OCI-LY7 (cell line): Measurements from ENCODE around the gene ZBP1. TPM values are rescaled to one million over a fixed set of nuclear protein-coding genes. Genes with fewer than 3 reads are reported as not detected.
A peak's percentile ranks its signal among the peaks of the same experiment; 100 is the strongest.

ENCODE experiments used
- BruUV-seq: library from RNA; stranded (reverse); fragments of 400-500 nt; replicated peaks from 2 replicates; lab custom pipeline; 2021; lab: Mats Ljungman, UMichigan
- CTCF ChIA-PET: fragments of 300-600 bp; sonication (Branson Sonifier 250); formaldehyde crosslinking; loops from one replicate; lab custom pipeline; 2022; ENCODE audit warnings: antibody characterized with exemption; ENCODE audit not compliant: unreplicated experiment; lab: Charles Lee
- POLR2A ChIA-PET: fragments of 300-600 bp; sonication (Branson Sonifier 250); formaldehyde crosslinking; loops from one replicate; lab custom pipeline; 2022; ENCODE audit warnings: antibody characterized with exemption; lab: Charles Lee
- DNase-seq: peaks from one replicate; pipeline ENCODE4 v3.0.0-alpha.2; 2015; ENCODE audit warnings: low spot score
- H2AFZ ChIP-seq: fragments of 200-600 bp; sonication (generic), shearing (Covaris generic); 2 replicates; pipeline ENCODE4 v1.6.1; 2014; ENCODE audit warnings: mild to moderate bottlenecking, antibody characterized with exemption, low read length, moderate library complexity
- H3K27ac ChIP-seq: fragments of 200-600 bp; sonication (generic); 2 replicates; pipeline ENCODE4 v1.5.1; 2014; ENCODE audit warnings: mixed run types, low read depth, mild to moderate bottlenecking, moderate library complexity, low read length, inconsistent platforms; ENCODE audit not compliant: poor library complexity, severe bottlenecking
- H3K36me3 ChIP-seq: fragments of 200-600 bp; sonication (generic); 2 replicates; pipeline ENCODE4 v1.6.1; 2014; ENCODE audit warnings: mild to moderate bottlenecking, antibody characterized with exemption, low read length, moderate library complexity, mixed read lengths; ENCODE audit not compliant: insufficient read depth
- H3K4me1 ChIP-seq: fragments of 200-600 bp; sonication (generic); 2 replicates; pipeline ENCODE4 v1.5.1; 2014; ENCODE audit warnings: mild to moderate bottlenecking, low read length; ENCODE audit not compliant: insufficient read depth, poor library complexity, severe bottlenecking
- H3K4me2 ChIP-seq: fragments of 200-600 bp; sonication (generic); 2 replicates; pipeline ENCODE4 v1.6.1; 2014; ENCODE audit warnings: mild to moderate bottlenecking, low read length
- H3K4me3 ChIP-seq: fragments of 200-600 bp; sonication (generic); 2 replicates; pipeline ENCODE4 v1.5.1; 2014; ENCODE audit warnings: mild to moderate bottlenecking, low read depth, low read length; ENCODE audit not compliant: poor library complexity, severe bottlenecking
- H3K79me2 ChIP-seq: fragments of 200-600 bp; sonication (generic); 2 replicates; pipeline ENCODE4 v1.6.1; 2016; ENCODE audit warnings: low read depth, mild to moderate bottlenecking, low read length, moderate library complexity, mixed read lengths; ENCODE audit not compliant: insufficient read depth
- H3K9me2 ChIP-seq: fragments of 200-600 bp; sonication (generic); 2 replicates; pipeline ENCODE4 v1.6.1; 2016; ENCODE audit warnings: mild to moderate bottlenecking, low read length, mixed read lengths; ENCODE audit not compliant: insufficient read depth
- H3K9me3 ChIP-seq: fragments of 200-600 bp; sonication (generic); 2 replicates; pipeline ENCODE4 v1.6.1; 2014; ENCODE audit warnings: mild to moderate bottlenecking, mixed run types, low read length, mixed read lengths
- H4K20me1 ChIP-seq: fragments of 200-600 bp; sonication (generic); 2 replicates; pipeline ENCODE4 v1.6.1; 2014; ENCODE audit warnings: mild to moderate bottlenecking, antibody characterized with exemption, low read length, moderate library complexity, mixed read lengths; ENCODE audit not compliant: insufficient read depth
- EZH2phosphoT487 ChIP-seq: fragments of 200-600 bp; sonication (generic); IDR thresholded peaks from 2 replicates; pipeline ENCODE4 v1.6.1; 2018; ENCODE audit warnings: low read depth, borderline replicate concordance, mild to moderate bottlenecking, mixed run types, antibody characterized with exemption, low read length, moderate library complexity, mixed read lengths
- intact Hi-C: fragments of 100-400 bp; cut with micrococcal nuclease; formaldehyde crosslinking; loops from one replicate; pipeline ENCODE4 v1.10.0; 2022; ENCODE audit not compliant: unreplicated experiment
- total RNA-seq, 2 experiments: library from RNA; depleted of rRNA in 1 of 2; stranded (reverse); fragments of >200 nt in 1 of 2; shearing (Covaris generic) in 1 of 2; gene quantifications; 2 replicates each; pipeline ENCODE4 v1.2.3, GENCODE V29; 2014 to 2022
- TF ChIP-seq, protein P1 (sequence below): fragments of 200-600 bp; sonication (generic); conservative IDR thresholded peaks from 2 replicates; pipeline ENCODE4 v1.5.1; 2014; ENCODE audit warnings: mild to moderate bottlenecking, antibody characterized with exemption, low read length, moderate library complexity, mixed read lengths

The ZBP1 gene
- total RNA-seq, 2 experiments from 2014 or later = 1.5 to 3.7 TPM

DNA sequence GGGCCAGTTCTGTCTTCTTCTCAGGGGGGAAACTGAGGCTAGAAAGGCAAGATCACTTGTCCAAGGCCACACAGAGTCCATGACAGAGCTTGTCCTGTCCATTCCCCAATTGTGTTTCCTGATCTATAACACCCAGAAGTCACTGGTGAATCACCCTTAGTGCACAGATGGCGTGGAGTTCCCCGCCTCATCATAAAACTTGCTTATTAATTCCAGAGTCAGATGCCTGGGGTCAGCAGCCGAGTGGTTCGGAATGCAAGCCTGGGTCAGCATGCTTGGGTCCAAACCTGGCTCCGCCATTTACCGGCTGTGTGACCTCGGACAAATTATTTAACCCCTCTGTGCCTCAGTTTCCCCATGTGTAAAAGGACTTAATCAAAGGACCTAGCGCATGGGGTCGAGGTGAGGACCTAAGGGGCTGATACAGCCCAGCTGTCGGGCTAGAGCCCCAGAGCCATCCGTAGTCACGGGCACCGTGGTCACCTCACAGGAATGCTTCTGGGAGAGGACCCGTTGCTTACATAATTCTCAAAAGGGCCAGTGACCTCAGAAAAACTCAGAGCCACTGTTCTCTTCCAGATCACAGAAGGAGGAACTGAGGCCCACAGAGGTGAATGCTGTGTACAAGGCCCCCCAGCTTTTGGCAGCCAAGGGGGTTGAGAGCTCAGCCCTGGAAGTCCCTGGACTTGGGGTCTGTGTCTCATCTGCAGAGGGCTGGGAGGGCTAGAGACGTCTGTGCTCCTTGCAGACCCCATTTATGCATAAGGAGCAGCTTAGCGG lies 1.4 kb upstream of the ZBP1 start:
- no peaks in the 10 kb centered on the region; the same call in 1 of the 2 replicates for H3K36me3 ChIP-seq
- DNase-seq = no peak
- ChIA-PET POLR2A (interaction anchor here (0.8 to 3.5 kb wide), 4 partner anchors 9 to 86 kb away, joined by 4 to 22 read pairs (median 4); no protein-coding TSS in a partner anchor), CTCF (interaction anchor here (0.5 to 1.7 kb wide), 6 partner anchors 15 to 467 kb away, joined by 3 to 7 read pairs (median 5); no protein-coding TSS in a partner anchor)
- no TSS peak for BruUV-seq
- no peaks in the 10 kb centered on the region for H4K20me1 ChIP-seq
- H3K4me1 ChIP-seq = peaks cover 60% of the 10 kb centered on the region
- peak overlapping the region; percentile 51 for H3K4me3 ChIP-seq
- peak overlapping the region; percentile 90 for H3K4me2 ChIP-seq
- no peak overlapping the region for H2AFZ ChIP-seq
- intact Hi-C loops = loop anchor here (1.0 to 10.0 kb wide), 3 partner anchors 33 to 558 kb away; no protein-coding TSS in a partner anchor
- no peaks in the 10 kb centered on the region for H3K9me2 ChIP-seq
- TF ChIP-seq, protein P1, sequence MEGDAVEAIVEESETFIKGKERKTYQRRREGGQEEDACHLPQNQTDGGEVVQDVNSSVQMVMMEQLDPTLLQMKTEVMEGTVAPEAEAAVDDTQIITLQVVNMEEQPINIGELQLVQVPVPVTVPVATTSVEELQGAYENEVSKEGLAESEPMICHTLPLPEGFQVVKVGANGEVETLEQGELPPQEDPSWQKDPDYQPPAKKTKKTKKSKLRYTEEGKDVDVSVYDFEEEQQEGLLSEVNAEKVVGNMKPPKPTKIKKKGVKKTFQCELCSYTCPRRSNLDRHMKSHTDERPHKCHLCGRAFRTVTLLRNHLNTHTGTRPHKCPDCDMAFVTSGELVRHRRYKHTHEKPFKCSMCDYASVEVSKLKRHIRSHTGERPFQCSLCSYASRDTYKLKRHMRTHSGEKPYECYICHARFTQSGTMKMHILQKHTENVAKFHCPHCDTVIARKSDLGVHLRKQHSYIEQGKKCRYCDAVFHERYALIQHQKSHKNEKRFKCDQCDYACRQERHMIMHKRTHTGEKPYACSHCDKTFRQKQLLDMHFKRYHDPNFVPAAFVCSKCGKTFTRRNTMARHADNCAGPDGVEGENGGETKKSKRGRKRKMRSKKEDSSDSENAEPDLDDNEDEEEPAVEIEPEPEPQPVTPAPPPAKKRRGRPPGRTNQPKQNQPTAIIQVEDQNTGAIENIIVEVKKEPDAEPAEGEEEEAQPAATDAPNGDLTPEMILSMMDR = no peak; the same call in 1 of the 2 replicates
- TF ChIP-seq EZH2phosphoT487 = no peak
- peak overlapping the region; percentile 87 for H3K27ac ChIP-seq
- peaks cover 14% of the 10 kb centered on the region; the same call in 1 of the 2 replicates for H3K9me3 ChIP-seq
- H3K79me2 ChIP-seq = no peaks in the 10 kb centered on the region

DNA sequence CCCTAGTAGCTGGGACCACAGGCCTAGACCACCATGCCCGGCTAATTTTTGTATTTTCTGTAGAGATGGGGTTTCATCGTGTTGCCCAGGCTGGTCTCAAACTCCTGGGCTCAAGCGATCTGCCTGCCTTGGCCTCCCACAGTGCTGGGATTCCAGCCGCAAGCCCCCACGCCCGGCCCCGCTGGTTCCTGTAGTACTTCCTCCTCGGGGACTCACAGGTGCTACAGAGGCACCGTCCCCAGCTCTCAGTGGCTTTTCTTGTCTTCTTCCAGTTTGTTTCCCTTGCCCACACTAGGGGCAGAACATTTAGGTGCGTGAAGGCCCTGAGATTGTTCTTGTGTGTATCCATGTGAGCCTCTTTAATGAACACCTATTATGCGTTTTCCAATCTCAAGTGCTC lies 773 bp upstream of the ZBP1 start:
- peaks cover 60% of the 10 kb centered on the region for H3K4me1 ChIP-seq
- peak overlapping the region; percentile 51 for H3K4me3 ChIP-seq
- DNase-seq = peak; percentile 83
- ChIA-PET POLR2A (interaction anchor here (0.9 to 3.5 kb wide), 4 partner anchors 10 to 62 kb away, joined by 3 to 22 read pairs (median 4); no protein-coding TSS in a partner anchor), CTCF (interaction anchor here (1.4 to 1.7 kb wide), 2 partner anchors 59 to 61 kb away, joined by 4 to 7 read pairs; no protein-coding TSS in a partner anchor)
- H3K4me2 ChIP-seq = peak overlapping the region; percentile 90
- intact Hi-C loops = loop anchor here (1.0 to 10.0 kb wide), 5 partner anchors 7 to 464 kb away; no protein-coding TSS in a partner anchor
- H3K27ac ChIP-seq = peak overlapping the region; percentile 87
- no peaks in the 10 kb centered on the region; the same call in 1 of the 2 replicates for H3K36me3 ChIP-seq
- no peaks in the 10 kb centered on the region for H3K9me2 ChIP-seq
- H3K9me3 ChIP-seq = peaks cover 14% of the 10 kb centered on the region; the same call in 1 of the 2 replicates
- 0 out of 2 replicates have a peak overlapping the region, but pooled peaks have one; percentile 8 for H2AFZ ChIP-seq
- no peaks in the 10 kb centered on the region; the same call in 1 of the 2 replicates for H4K20me1 ChIP-seq
- no TSS peak for BruUV-seq
- no peaks in the 10 kb centered on the region for H3K79me2 ChIP-seq
- TF ChIP-seq, protein P1 = peak; percentile 42; the same call in 1 of the 2 replicates
- no peak for TF ChIP-seq EZH2phosphoT487
